Measurements from ENCODE around the gene IFNA4.

GRCh38 chr9:21155501-21155900, 31.9 kb downstream of the IFNA4 start:
- no peak for TF ChIP-seq GATA3 (IDR thresholded peaks at IDR 0.05; ENCODE audit: low read depth, low read length)
- no peak for TF ChIP-seq GATA2 (IDR thresholded peaks at IDR 0.05; ENCODE audit: low read depth, low read length)

Measured in SH-SY5Y (cell line).